ENCODE results near the gene COMP.

The COMP gene

GRCh38 chr19:18763674-18764590 lies 27.2 kb downstream of the COMP start:
- TF ChIP-seq POLR2A (IDR thresholded peaks at IDR 0.05; ENCODE audit: low read depth, low read length): no peak
- FAIRE-seq: peak; percentile 61
- DNase-seq (ENCODE audit: insufficient read length, low spot score): peak; percentile 94

DNA sequence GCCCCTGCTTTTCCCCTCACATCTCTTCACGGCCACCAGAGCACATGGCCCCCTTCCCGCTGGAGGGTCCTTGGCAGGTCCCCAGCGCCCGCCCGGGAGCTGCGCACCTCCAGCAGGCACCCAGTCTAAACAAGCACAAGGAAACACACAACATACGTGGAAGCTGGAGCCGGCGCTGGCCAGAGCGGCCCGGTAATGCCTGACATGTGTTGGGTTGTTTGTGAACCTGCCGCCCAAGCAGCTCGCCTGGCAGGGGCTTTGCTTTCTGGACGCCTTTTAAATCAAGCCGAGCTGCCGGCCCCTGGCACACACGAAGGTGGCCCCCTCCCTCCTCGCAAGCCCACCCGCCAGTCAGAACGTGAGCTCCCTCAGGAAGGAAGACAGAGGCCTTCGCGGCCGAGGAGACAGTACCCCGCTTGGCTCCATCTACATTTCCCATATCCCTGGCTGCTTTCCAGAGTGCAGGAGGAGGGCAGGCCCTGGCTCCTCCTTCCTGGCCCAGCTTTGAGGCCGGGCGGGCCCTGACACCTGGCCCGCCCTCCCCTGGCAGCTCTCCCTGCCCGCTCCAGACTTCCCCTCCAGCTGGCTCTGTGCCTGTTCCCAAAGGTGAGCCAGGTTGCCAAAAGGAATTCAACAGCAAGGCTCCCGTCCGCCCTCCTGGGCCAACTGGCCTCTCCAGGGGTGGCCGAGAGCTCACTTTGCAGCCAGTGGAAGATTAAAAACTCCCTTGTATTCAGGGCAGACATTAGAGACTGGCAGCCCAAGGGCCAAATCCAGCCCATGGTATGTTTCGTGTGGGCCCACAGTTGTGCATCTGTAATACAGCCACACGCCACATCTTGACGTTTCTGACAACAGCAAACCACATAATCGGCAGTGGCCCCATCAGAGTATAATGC lies 28.7 kb downstream of the COMP start:
- DNase-seq (ENCODE audit: insufficient read length, low spot score): no peak
- FAIRE-seq: no peak
- no peak for TF ChIP-seq POLR2A (IDR thresholded peaks at IDR 0.05; ENCODE audit: low read depth, low read length)

GRCh38 chr19:18761531-18762110 lies 29.5 kb downstream of the COMP start:
- FAIRE-seq: no peak
- TF ChIP-seq POLR2A (IDR thresholded peaks at IDR 0.05; ENCODE audit: low read depth, low read length): no peak
- DNase-seq (ENCODE audit: insufficient read length, low spot score): no peak

DNA sequence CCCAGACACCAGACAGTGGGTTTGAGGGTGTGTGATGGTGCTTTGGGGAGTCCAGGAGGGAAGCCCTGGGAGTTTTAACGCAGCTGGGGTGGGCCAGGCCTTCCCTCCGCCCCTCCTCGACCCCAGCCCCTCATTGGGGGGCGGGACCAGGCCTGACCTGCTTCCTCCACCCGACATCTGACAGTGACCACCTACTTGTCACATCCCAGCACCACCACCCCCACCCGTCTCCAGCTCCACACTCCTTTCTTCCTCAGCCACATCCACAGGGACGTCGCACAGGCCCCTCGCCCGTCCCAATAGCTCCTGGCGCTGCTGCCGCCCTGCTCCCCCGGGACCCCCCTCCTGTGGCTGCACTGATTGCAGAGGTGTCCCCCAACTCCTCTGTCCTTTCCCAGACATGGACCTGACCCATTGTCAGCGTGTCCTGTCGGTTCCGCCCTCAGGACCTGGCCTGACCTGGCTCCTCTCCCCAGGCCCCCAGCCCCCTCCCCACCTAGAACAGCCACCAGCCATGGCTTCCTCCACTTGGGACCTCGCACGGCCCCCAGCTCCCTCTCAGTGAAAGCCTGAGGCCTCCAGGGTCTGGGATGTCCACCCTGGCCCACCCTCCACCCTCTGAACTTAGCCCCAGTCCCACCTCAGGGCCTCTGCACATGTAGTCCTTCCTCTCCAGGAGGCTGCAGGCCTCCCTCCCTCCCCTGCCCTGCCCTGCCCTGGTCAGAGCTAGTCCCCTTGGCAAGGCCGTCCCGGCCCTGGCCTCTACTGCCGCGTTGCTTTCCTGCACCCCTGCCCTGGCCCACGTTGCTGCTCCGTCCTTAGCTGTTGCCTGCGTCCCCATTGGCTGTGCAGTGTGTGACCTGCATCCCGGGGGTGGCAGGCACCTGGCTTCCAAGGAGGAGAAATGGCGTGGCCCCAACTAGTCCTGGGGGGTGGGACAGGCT lies 30.4 kb downstream of the COMP start:
- FAIRE-seq: no peak
- no peak for TF ChIP-seq POLR2A (IDR thresholded peaks at IDR 0.05; ENCODE audit: low read depth, low read length)

GRCh38 chr19:18759995-18760426 lies 31.1 kb downstream of the COMP start:
- DNase-seq (ENCODE audit: insufficient read length, low spot score) (no peak), FAIRE-seq (no peak)
- no peak for TF ChIP-seq POLR2A (IDR thresholded peaks at IDR 0.05; ENCODE audit: low read depth, low read length)

More for the DNA sequence above, 30.4 kb downstream of the COMP start:
- no peak for DNase-seq (ENCODE audit: insufficient read length, low spot score)

DNA sequence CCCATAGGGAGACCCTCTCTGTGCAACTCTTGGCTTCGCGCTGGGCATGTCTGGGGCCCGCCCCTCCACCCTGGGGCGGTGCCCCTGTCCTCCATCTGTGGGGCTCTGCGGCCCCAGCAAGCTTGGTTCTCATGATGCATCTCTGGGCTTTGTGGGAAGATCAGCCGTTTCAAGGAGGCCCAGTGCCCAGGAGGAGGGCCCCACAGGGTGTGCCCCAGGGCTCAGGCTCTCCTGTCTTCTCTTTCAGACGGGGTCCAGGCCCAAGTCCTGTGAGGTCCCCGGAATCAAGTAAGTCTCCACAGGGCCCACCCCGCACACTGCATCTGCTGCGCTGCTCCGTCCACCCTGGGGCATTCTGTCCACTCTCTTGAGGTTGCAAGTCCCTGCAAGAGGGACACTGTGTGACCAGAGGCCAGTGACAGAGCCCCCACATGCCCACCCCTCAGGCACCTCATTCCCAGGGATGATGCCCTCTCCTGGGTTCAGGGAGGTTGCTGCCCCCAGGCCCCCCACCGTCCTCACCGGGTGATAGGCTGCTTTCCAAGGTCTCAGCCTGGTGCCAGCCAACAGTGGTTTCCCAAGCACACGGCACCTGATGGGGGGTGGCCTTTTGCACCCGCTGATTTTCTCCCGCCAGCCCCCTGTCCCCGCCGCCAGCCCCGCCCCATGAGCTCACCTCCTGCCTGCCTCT lies 31.7 kb downstream of the COMP start:
- DNase-seq (ENCODE audit: insufficient read length, low spot score): no peak
- FAIRE-seq: no peak
- TF ChIP-seq POLR2A (IDR thresholded peaks at IDR 0.05; ENCODE audit: low read depth, low read length): no peak

- FAIRE-seq (no peak), DNase-seq (ENCODE audit: insufficient read length, low spot score) (no peak)
- no peak for TF ChIP-seq POLR2A (IDR thresholded peaks at IDR 0.05; ENCODE audit: low read depth, low read length)
Measured at GRCh38 chr19:18756896-18757295, 34.2 kb downstream of the COMP start.

GRCh38 chr19:18754501-18754900 lies 36.6 kb downstream of the COMP start:
- FAIRE-seq: no peak
- no peak for DNase-seq (ENCODE audit: insufficient read length, low spot score)
- TF ChIP-seq POLR2A (IDR thresholded peaks at IDR 0.05; ENCODE audit: low read depth, low read length): no peak

DNA sequence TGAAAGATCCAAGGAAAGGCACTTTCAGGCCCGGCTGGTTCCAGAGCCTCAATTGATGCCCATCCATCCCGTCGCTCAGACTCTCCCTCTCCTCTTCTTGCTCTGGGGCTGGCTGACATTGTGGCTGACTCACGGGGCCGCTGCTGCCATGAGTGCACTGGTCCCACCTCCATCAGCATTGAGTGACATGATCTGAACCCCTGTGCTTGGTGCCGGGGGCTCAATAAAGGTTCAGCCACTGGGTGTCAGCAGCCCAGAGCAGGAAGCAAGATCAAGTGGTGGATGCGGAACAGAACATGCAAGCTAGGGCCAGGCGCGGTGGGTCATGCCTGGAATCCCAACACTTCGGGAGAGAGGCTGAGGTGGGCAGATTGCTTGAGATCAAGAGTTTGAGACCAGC lies 39.5 kb downstream of the COMP start:
- TF ChIP-seq POLR2A (IDR thresholded peaks at IDR 0.05; ENCODE audit: low read depth, low read length): no peak
- DNase-seq (ENCODE audit: insufficient read length, low spot score) (no peak), FAIRE-seq (no peak)

DNA sequence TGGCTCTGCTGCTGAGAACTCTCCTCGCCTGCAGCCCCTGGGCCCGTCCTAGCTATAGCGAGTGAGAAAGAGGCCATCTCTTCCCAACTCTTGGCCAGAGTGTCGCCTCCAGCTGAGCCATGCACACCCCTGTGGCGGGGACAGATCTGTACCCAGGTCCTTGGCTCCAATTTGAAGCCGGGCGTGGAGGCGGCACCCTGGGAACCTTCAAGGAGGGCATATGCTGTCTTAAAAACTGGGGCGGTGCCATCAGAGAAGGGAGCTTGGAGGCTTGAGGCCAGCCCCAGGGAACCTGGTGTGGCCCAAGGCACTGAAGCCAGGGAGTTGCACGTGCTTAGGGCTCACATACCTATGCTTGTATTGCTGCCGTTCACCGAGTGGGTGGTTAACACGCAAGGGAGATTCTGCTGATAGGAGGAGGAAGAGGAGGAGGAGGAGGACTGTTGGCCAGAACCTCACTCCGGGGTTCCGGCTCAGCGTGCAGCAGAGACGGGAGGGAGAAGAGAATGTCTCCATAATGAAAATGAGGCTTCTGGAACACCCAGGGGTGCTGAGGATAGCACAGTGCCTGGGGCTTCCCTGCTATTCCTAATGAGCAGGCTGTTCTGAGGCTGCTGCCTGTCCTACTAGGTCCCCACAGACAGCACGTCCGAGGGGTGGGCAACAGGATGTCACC lies 40.7 kb downstream of the COMP start:
- no peak for FAIRE-seq
- no peak for TF ChIP-seq POLR2A (IDR thresholded peaks at IDR 0.05; ENCODE audit: low read depth, low read length)
- DNase-seq (ENCODE audit: insufficient read length, low spot score): no peak

- FAIRE-seq (no peak), DNase-seq (ENCODE audit: insufficient read length, low spot score) (no peak)
- no peak for TF ChIP-seq POLR2A (IDR thresholded peaks at IDR 0.05; ENCODE audit: low read depth, low read length)
Measured at GRCh38 chr19:18749362-18750231, 41.5 kb downstream of the COMP start.

Data from H54 (cell line).